Measurements from ENCODE around the gene CSKMT. TPM values are rescaled to one million over a fixed set of nuclear protein-coding genes. Genes with fewer than 3 reads are reported as not detected.

The CSKMT gene
- total and polyA plus RNA-seq, 8 donors = 3.5 to 25.5 (median 7.6) TPM; not detected in 1

DNA sequence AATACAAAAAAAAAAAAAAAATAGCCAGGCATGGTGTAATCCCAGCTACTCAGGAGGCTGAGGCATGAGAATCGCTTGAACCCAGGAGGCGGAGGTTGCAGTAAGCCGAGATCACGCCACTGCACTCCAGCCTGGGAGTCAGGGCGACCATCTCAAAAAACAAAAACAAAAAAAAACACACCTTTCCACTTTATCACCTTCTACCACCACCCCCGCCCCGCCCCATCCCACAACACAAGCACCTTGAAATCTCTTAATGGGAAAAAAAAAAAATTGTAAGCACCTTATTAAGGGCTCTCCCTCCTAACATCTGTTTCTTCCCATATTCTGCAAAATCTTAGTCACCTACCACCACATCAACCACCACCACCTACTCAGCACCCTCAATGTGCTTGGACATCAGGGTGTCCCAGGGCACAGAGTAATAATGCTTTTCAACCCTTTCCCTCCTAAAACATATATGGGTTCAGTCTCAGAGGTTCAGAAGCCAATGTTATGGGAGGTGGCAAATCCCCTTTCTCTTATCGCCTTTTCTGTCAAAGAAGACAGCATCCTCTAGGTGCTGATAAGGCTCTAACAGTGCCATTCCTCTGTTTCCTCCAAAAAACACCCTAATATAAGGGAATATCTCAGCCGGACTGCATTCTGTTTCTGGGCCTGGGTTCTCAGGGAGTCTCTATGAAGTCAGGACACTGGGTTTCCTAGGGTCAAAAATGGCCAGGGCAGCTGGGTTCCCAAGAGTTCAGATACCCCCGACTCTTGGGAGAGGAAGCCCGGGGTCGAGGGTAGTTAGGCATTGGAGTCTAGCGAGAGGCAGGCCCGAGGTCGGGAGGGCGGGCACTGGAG, 12.7 kb upstream of the CSKMT start:
- intact Hi-C loops (cut with DNase I; ENCODE audit: low total_unique reads) = no loop called here
- WGBS, 5 donors = 16 to 32% (median 25%) methylated on average over 16 of the region's 16 CpGs
- peaks cover 15 to 33% (median 27%) of the 10 kb centered on the region in 4 donors for H3K4me1 ChIP-seq
- H3K36me3 ChIP-seq = peaks cover 21 to 29% (median 28%) of the 10 kb centered on the region in 4 donors
- H3K4me3 ChIP-seq = peak overlapping the region; percentile 67 to 93 (median 82)
- H3K9me3 ChIP-seq = no peaks in the 10 kb centered on the region
- H3K27me3 ChIP-seq = no peaks in the 10 kb centered on the region
- TF ChIP-seq EP300 (IDR thresholded peaks at IDR 0.05) (no peak), POLR2AphosphoS5 (IDR thresholded peaks at IDR 0.05) (no peak), POLR2A (IDR thresholded peaks at IDR 0.05) (no peak)
- TF ChIP-seq, protein P1, sequence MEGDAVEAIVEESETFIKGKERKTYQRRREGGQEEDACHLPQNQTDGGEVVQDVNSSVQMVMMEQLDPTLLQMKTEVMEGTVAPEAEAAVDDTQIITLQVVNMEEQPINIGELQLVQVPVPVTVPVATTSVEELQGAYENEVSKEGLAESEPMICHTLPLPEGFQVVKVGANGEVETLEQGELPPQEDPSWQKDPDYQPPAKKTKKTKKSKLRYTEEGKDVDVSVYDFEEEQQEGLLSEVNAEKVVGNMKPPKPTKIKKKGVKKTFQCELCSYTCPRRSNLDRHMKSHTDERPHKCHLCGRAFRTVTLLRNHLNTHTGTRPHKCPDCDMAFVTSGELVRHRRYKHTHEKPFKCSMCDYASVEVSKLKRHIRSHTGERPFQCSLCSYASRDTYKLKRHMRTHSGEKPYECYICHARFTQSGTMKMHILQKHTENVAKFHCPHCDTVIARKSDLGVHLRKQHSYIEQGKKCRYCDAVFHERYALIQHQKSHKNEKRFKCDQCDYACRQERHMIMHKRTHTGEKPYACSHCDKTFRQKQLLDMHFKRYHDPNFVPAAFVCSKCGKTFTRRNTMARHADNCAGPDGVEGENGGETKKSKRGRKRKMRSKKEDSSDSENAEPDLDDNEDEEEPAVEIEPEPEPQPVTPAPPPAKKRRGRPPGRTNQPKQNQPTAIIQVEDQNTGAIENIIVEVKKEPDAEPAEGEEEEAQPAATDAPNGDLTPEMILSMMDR (IDR thresholded peaks at IDR 0.05) = no peak
- no peak for DNase-seq
- peak overlapping the region; percentile 87 to 96 (median 92) for H3K27ac ChIP-seq

DNA sequence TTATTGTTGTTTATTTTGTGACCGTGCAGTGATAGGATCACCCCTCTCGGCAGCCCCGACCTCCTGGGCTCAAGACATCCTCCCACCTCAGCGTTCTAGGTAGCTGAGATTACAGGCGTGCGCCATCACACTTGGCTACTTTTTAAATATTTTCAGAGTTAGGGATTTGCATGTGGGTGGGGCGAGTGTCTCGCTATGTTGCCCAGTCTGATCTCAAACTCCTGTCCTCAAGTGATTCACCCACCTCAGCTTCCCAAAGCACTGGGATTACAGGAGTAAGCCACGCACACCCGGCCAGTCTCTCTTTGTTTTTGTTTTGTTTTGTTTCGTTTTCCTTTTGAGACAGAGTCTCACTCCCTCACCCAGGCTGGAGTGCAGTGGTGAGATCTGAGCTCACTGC, 10.8 kb upstream of the CSKMT start:
- intact Hi-C loops (cut with DNase I; ENCODE audit: low total_unique reads) = no loop called here
- Histone ChIP-seq H3K36me3 (peaks cover 6 to 10% (median 8%) of the 10 kb centered on the region in 4 donors), H3K27ac (no peak overlapping the region), H3K4me3 (no peak overlapping the region), H3K9me3 (no peaks in the 10 kb centered on the region), H3K27me3 (no peaks in the 10 kb centered on the region), H3K4me1 (peaks cover 14 to 31% (median 22%) of the 10 kb centered on the region in 4 donors)
- WGBS, 5 donors = 80 to 85% (median 84%) methylated on average over 11 of the region's 11 CpGs
- DNase-seq = no peak
- TF ChIP-seq POLR2A (IDR thresholded peaks at IDR 0.05) = no peak
- TF ChIP-seq, protein P1 (IDR thresholded peaks at IDR 0.05) = no peak
- TF ChIP-seq POLR2AphosphoS5 (IDR thresholded peaks at IDR 0.05) = no peak

DNA sequence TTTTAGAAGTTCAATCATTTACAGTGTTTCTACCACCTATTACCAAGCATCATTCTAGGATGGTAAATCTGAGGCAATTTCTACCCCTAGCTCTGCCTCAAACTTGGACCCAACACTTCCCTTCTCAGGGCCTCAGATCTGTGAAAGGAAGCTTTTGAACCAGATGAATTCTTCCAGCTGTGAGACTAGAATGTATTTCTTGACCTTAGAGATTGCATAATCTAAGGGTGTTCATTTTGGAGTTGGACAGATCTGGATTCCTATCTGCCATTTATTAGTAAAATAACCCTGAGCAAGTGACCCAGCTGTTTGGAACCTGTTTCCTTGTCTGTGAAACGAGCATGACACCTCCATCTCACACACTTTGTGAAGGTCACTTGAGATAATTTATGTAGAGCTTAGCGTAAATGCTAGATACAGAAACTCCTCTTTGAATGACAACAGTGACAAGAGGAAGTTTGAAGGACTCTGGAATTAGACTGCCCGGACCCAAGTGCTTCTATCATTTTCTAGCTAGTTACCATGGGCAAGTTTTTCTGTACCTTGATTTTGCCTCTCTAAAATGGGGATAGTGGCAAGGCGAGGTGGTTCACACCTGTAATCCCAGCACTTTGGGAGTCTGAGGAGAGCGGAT, 8.2 kb upstream of the CSKMT start:
- WGBS, 5 donors = 60 to 64% (median 63%) methylated on average over 5 of the region's 5 CpGs
- intact Hi-C loops (cut with DNase I; ENCODE audit: low total_unique reads) = no loop called here
- H3K27me3 ChIP-seq = no peaks in the 10 kb centered on the region
- DNase-seq = no peak
- peaks cover 0 to 10% (median 5%) of the 10 kb centered on the region in 4 donors for H3K36me3 ChIP-seq
- no peak overlapping the region for H3K27ac ChIP-seq
- TF ChIP-seq POLR2A (IDR thresholded peaks at IDR 0.05) = no peak
- TF ChIP-seq POLR2AphosphoS5 (IDR thresholded peaks at IDR 0.05) = no peak
- TF ChIP-seq, protein P1 (IDR thresholded peaks at IDR 0.05) = no peak
- no peak for TF ChIP-seq EP300 (IDR thresholded peaks at IDR 0.05)
- H3K4me1 ChIP-seq = peaks cover 6 to 21% (median 9%) of the 10 kb centered on the region in 4 donors
- no peak overlapping the region for H3K4me3 ChIP-seq
- no peaks in the 10 kb centered on the region for H3K9me3 ChIP-seq

DNA sequence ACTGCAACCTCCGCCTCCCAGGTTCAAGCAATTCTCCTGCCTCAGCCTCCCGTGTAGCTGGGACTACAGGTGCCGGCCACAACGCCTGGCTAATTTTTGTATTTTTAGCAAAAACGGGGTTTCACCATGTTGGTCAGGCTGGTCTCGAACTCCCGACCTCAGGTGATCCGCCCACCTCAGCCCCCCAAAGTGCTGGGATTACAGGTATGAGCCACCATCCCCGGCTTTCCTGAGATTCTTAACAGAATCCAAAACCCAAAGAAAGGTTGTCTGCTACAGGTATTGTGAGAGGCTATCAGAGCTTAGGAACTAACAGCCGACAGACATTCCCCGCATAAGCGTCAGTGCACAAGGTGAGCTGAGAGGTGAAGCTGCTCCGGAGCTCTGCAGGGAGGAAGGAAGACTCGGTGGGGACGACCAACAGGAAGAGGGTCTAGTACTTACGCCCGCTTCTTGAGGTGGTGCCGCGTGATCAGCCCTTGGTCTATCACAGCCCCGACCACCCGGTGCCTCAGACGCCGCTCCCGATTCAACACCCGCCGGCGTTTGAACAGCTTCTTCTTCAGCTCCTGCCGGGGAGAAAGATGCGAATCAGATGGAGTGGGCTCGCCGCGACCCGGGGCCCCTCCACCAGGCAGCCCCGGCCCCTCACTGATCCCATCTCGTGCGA, 572 bp upstream of the CSKMT start:
- peak overlapping the region; percentile 91 to 97 (median 94) for H3K27ac ChIP-seq
- intact Hi-C loops (cut with DNase I; ENCODE audit: low total_unique reads) = no loop called here

More for the DNA sequence above, 572 bp upstream of the CSKMT start:
- Histone ChIP-seq H3K27me3 (no peaks in the 10 kb centered on the region), H3K4me3 (peak overlapping the region; percentile 78 to 94 (median 83)), H3K4me1 (peaks cover 24 to 57% (median 50%) of the 10 kb centered on the region in 4 donors), H3K9me3 (no peaks in the 10 kb centered on the region), H3K36me3 (peaks cover 9 to 42% (median 29%) of the 10 kb centered on the region in 4 donors)
- peak; percentile 55 to 89 for DNase-seq
- WGBS, 5 donors = 2 to 6% (median 2%) methylated on average over 12 to 36 of the region's 36 CpGs
- TF ChIP-seq POLR2AphosphoS5 (IDR thresholded peaks at IDR 0.05) = no peak
- TF ChIP-seq, protein P1 (IDR thresholded peaks at IDR 0.05) = no peak
- no peak for TF ChIP-seq POLR2A (IDR thresholded peaks at IDR 0.05)
- no peak for TF ChIP-seq EP300 (IDR thresholded peaks at IDR 0.05)
